HG02759 (cell line): Measurements from ENCODE around the gene CRACDL.

Experiments
- ATAC-seq: cut with Tn5 transposase; IDR thresholded peaks from one replicate; pipeline ENCODE4 v1.9.1; 2021; ENCODE audit warnings: mild to moderate bottlenecking, moderate library complexity; ENCODE audit not compliant: unreplicated experiment

The CRACDL gene

GRCh38 chr2:98935777-98936352 lies at the start of gene CRACDL:
TSS of gene CRACDL (minus strand) at chr2:98936225. CDS start at chr2:98846800, 89,425 bp downstream.
- ATAC-seq = no peak

GRCh38 chr2:98975611-98976010 lies 39.6 kb upstream of the CRACDL start:
- ATAC-seq = no peak

- ATAC-seq = no peak
These were observed 36.6 kb upstream of the CRACDL start for GRCh38 chr2:98972582-98973167.

GRCh38 chr2:98959810-98960507 lies 23.9 kb upstream of the CRACDL start:
- no peak for ATAC-seq

- no peak for ATAC-seq
These were observed 16.9 kb upstream of the CRACDL start for GRCh38 chr2:98952966-98953365.

- no peak for ATAC-seq
These were observed 13.1 kb upstream of the CRACDL start for GRCh38 chr2:98948956-98949739.

GRCh38 chr2:98947554-98947953 lies 11.5 kb upstream of the CRACDL start:
- no peak for ATAC-seq

GRCh38 chr2:98946855-98947254 lies 10.8 kb upstream of the CRACDL start:
- ATAC-seq = no peak

GRCh38 chr2:98944775-98945174 lies 8.8 kb upstream of the CRACDL start:
- no peak for ATAC-seq

- ATAC-seq = no peak
These were observed 4.1 kb upstream of the CRACDL start for GRCh38 chr2:98940102-98940501.

- ATAC-seq = no peak
These were observed 1.9 kb upstream of the CRACDL start for GRCh38 chr2:98937906-98938305.

- ATAC-seq = no peak
These were observed 627 bp upstream of the CRACDL start for GRCh38 chr2:98936353-98937351.

GRCh38 chr2:98935111-98935770 lies 784 bp downstream of the CRACDL start:
- ATAC-seq = no peak

- no peak for ATAC-seq
These were observed 3.2 kb downstream of the CRACDL start for GRCh38 chr2:98932778-98933343.

GRCh38 chr2:98932164-98932563 lies 3.9 kb downstream of the CRACDL start:
- ATAC-seq = no peak

GRCh38 chr2:98931596-98931995 lies 4.4 kb downstream of the CRACDL start:
- ATAC-seq = no peak

- no peak for ATAC-seq
These were observed 6.1 kb downstream of the CRACDL start for GRCh38 chr2:98929920-98930319.

- no peak for ATAC-seq
These were observed 7.8 kb downstream of the CRACDL start for GRCh38 chr2:98928242-98928641.

- ATAC-seq = no peak
These were observed 9.0 kb downstream of the CRACDL start for GRCh38 chr2:98927027-98927426.

GRCh38 chr2:98926601-98927000 lies 9.4 kb downstream of the CRACDL start:
- no peak for ATAC-seq
